Bronchial epithelial cell (primary cell): Measurements from ENCODE around the gene FAM216B. TPM values are rescaled to one million over a fixed set of nuclear protein-coding genes. Genes with fewer than 3 reads are reported as not detected.
A peak's percentile ranks its signal among the peaks of the same experiment; 100 is the strongest.
"Not testable (repeated sequence)": the region's sequence is repeated elsewhere in the genome, so short reads cannot be mapped to it uniquely, and the experiment has no call there.

ENCODE experiments used
- DNase-seq: peaks from one replicate; pipeline ENCODE4 v3.0.0-alpha.2; 2010; ENCODE audit warnings: low read depth
- FAIRE-seq: peaks from 2 replicates; lab custom pipeline; 2011; peaks lifted over from hg19 to GRCh38; lab: Jason Lieb, UNC
- H3K27me3 ChIP-seq: 2 replicates; pipeline ENCODE4 v1.5.1; 2011; ENCODE audit warnings: low read length; ENCODE audit not compliant: control insufficient read depth, insufficient read depth
- H3K36me3 ChIP-seq: 2 replicates; pipeline ENCODE4 v1.5.1; 2011; ENCODE audit warnings: low read length; ENCODE audit not compliant: control insufficient read depth, insufficient read depth
- H3K4me3 ChIP-seq: 2 replicates; pipeline ENCODE4 v1.5.1; 2011; ENCODE audit warnings: mild to moderate bottlenecking, low read depth, low read length, control low read depth
- CTCF ChIP-seq: IDR thresholded peaks from 2 replicates; pipeline ENCODE4 v1.5.1; 2011; ENCODE audit warnings: mild to moderate bottlenecking, moderate library complexity, low read length, control low read depth, inconsistent platforms; ENCODE audit not compliant: insufficient read depth, severe bottlenecking
- total RNA-seq: library from RNA; depleted of rRNA; stranded (reverse); fragments of >200 nt; gene quantifications from 2 replicates; pipeline ENCODE4 v1.2.1, GENCODE V29; 2014

The FAM216B gene
- total RNA-seq, 1 donor from 2014 or later: not detected

- no peaks in the 10 kb centered on the region for H3K27me3 ChIP-seq
- no peak overlapping the region for H3K4me3 ChIP-seq
- no peak for TF ChIP-seq CTCF
- DNase-seq (peak; percentile 88), FAIRE-seq (no peak)
- no peaks in the 10 kb centered on the region for H3K36me3 ChIP-seq
Measured at GRCh38 chr13:42762251-42762650, 19.1 kb upstream of the FAM216B start.

GRCh38 chr13:42762917-42763316 is 18.5 kb upstream of the FAM216B start:
- TF ChIP-seq CTCF: no peak
- no peaks in the 10 kb centered on the region for H3K36me3 ChIP-seq
- no peak overlapping the region for H3K4me3 ChIP-seq
- H3K27me3 ChIP-seq: no peaks in the 10 kb centered on the region
- DNase-seq (peak; percentile 96), FAIRE-seq (no peak)

DNA sequence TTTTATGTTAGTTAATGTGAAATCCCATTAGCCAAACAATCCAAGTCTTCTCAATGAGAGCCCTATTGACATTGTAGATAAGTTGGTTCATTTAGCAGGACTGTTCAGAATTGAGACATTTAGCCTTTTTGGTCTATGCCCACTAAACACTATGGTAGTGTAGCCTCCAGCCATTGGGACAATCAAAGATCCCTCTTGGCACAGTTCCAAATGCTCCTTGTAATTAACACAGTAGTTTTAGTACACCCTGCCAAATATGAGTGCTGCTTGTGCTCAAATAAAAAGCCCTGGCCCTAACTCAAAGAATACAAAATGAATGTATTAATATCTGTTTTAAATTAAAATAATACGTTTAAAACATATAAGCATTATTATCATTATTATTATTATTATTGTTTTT is 15.4 kb upstream of the FAM216B start:
- no peak for FAIRE-seq
- no peak for DNase-seq
- Histone ChIP-seq H3K27me3 (no peaks in the 10 kb centered on the region), H3K36me3 (no peaks in the 10 kb centered on the region), H3K4me3 (no peak overlapping the region)
- TF ChIP-seq CTCF: no peak

DNA sequence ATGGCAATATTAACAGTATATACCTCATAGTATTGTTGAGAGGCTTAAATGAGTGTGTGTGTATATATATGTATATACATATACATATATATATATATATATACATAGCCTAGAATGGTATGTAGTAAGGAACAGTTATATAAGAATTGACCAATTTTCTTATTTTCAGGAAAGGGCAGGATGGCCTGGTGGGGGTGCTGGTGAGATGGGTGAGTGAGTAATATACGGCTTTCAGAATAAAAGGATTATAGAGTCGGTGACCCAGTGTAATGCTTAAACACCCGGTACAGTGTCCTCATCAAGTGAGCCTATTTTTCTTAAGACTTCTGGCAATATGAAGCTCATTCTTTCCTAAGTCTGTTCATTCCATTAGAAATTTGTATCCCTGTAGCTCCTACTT is 11.7 kb upstream of the FAM216B start:
- no peak for FAIRE-seq
- Histone ChIP-seq H3K36me3 (no peaks in the 10 kb centered on the region), H3K27me3 (no peaks in the 10 kb centered on the region), H3K4me3 (no peak overlapping the region)
- TF ChIP-seq CTCF: no peak
- no peak for DNase-seq

DNA sequence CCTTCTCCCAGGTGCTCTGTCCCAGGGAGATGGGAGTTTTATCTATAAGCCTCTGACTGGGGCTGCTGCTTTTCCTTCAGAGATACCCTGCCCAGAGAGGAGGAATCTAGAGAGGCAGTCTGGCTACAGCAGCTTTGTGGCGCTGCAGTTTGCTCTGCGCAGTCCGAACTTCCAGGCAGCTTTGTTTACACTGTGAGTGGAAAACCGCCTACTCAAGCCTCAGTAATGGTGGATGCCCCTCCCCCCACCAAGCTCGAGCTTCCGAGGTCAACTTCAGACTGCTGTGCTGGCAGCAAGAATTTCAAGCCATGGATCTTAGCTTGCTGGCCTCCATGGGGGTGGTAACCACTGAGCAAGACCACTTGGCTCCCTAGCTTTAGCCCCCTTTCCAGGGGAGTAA is 4.8 kb upstream of the FAM216B start:
- not testable (repeated sequence) for FAIRE-seq, H3K4me3 ChIP-seq, H3K27me3 ChIP-seq, H3K36me3 ChIP-seq
- peak; percentile 29 for DNase-seq

- no peak overlapping the region for H3K4me3 ChIP-seq
- H3K36me3 ChIP-seq: no peaks in the 10 kb centered on the region
- TF ChIP-seq CTCF: no peak
- no peaks in the 10 kb centered on the region for H3K27me3 ChIP-seq
- no peak for FAIRE-seq
- DNase-seq: peak; percentile 18
Measured at GRCh38 chr13:42777467-42777866, 3.9 kb upstream of the FAM216B start.
